ENCODE data around the gene SPDYE9. TPM values are rescaled to one million over a fixed set of nuclear protein-coding genes. Genes with fewer than 3 reads are reported as not detected.
"Not testable (repeated sequence)": the region's sequence is repeated elsewhere in the genome, so short reads cannot be mapped to it uniquely, and the experiment has no call there.

The SPDYE9 gene, protein sequence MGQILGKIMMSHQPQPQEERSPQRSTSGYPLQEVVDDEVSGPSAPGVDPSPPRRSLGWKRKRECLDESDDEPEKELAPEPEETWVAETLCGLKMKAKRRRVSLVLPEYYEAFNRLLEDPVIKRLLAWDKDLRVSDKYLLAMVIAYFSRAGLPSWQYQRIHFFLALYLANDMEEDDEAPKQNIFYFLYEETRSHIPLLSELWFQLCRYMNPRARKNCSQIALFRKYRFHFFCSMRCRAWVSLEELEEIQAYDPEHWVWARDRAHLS
- polyA plus RNA-seq: not detected

DNA sequence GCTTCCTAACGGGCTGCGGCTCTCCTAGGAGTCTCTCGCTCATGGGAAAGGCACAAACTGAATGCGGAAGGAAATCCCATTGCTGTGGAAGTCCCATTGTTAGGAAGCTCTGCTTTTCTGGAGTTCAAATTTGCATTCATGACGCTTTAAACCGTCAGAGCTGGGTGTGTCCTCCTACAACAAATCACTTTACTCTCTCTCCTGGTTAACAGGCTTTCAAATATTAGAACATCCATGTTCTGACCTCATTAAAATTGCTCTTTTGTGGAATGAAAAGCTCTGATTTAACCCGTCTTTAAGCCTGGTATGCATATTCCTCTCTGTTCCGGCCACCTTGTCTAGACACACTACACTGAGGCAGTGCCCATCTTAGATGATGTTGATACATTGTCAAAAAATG is at the start of gene SPDYE9:
Gene SPDYE9 (minus strand): TSS at position 101 of the 400 bp plus-strand sequence. CDS start 1,800 bp downstream, outside the sequence.
- no CpG with 5 or more reads among the region's 8 CpGs for WGBS, 3 donors
- H3K27ac ChIP-seq (ENCODE audit: low read depth, low read length): not testable (repeated sequence)

DNA sequence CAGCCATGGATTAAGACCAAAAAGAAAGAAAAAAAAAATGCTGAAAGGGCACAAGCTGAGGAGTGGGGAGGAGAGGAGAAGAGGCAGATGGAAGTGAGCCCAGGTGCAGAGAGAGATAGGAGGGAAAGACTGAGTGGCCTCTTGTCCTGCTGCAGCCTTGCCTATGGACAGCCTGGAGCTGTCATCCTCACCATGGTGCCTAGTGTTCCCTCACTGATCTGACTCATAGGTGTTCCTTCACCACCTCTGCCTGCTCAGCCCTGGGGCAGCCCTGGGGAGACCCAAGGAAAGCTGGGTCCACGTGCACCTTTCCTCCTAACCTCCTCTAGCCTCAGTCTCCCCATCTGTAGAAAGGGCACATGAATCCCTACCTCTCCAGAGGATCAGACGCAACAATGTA is 49.0 kb upstream of the SPDYE9 start:
- H3K27ac ChIP-seq (ENCODE audit: low read depth, low read length): not testable (repeated sequence)
- no CpG with 5 or more reads among the region's 2 CpGs for WGBS, 3 donors

DNA sequence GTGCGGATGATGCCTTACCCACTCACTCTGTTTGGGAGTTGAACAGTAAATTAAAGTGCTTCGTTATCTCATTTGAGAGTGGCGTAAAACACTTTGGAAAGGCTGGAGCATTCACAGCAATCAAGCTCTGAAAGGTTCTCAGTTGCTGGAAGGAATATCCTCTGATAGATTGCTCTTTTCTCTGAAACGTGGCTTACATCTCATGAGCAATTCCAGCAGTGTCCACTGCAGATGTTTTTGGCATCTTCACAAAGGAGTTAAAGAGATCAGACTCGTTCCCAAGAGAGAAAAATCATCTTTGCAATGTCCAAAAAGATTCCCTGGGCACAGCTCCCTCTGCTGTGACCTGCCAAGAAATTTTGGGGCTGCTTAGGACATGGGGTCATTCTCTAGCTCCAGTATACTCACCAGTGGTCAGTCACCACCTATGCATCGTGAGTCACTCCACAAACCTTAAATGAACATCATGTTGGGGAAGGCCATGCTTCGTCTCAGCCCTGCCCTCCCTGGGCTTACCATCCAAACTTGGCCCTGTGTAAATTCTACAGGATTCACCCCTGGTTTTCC is 46.9 kb upstream of the SPDYE9 start:
- WGBS, 3 donors: 71 to 83% (median 77%) methylated on average over 2 to 3 of the region's 7 CpGs
- not testable (repeated sequence) for H3K27ac ChIP-seq (ENCODE audit: low read depth, low read length)

DNA sequence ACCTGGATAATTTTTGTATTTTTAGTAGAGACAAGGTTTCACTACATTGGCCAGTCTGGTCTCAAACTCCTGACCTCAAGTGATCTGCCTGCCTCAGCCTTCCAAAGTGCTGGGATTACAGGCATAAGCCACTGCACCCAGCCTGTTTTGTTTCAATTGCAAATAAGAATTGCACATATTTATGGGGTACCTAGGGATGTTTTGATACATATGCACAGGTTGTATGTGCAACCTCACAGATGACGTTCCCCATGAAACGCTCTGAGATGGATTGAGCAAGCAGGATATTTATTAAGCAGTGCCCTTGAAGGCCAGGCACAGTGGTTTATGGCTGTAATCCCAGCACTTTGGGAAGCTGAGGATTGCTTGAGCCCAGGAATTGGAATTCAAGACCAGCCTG is 44.8 kb upstream of the SPDYE9 start:
- WGBS, 3 donors: no CpG with 5 or more reads among the region's 2 CpGs

DNA sequence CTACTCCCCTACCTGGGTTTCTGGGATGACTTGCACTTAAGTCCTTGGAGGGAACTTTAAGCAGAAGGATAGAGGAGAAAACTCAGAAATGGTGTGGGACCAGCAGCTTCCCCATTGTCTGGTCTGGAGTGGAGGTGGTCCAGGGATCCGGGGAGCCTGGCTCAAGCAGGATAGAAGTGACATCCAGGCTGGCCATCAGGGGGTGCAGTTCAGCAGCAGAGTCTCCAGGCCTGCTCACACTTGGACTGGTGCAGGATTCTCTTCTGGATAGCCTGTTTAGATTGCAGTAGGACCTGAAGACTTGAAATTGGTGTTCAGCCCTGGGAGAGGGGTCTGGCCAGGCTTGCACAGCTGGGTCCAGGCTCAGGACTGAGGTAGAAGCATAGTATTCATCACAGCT is 38.3 kb upstream of the SPDYE9 start:
- H3K27ac ChIP-seq (ENCODE audit: low read depth, low read length): not testable (repeated sequence)
- WGBS, 3 donors: no CpG with 5 or more reads among the region's 1 CpG

More for the DNA sequence above, 44.8 kb upstream of the SPDYE9 start:
- H3K27ac ChIP-seq (ENCODE audit: low read depth, low read length): not testable (repeated sequence)

DNA sequence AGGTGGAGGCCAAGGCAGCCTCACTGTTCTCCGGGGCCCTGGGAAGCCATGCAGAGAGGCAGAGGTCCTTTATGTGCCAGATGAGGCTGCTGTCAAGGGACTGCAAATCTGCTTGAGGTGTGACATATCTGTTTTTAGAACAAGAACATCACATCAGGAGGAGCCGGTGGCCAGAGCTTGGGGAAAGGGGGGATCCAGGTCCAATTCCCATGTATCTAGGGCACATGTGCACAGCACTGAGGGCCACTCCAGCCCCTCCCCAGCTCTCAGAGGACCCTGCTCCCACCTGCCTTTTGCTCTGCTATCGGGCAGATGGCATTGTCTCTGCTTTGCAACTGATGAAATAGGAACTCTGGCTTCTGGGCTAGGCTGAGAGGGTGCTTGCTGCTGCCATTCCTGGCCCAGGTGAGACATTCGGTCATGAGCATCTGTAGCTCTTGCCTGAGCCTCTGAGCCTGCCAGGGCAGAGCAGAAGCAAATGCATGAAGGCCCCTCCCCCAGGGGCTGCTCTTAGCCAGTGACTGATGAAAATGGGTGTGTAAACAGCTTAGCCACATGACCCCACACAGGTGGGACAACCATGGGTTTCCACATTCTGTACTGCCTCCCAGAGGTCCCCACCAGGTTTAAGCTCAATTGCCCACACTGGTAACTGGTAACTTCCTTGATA is 37.1 kb upstream of the SPDYE9 start:
- not testable (repeated sequence) for H3K27ac ChIP-seq (ENCODE audit: low read depth, low read length)
- 87 to 90% (median 90%) methylated on average over 2 of the region's 4 CpGs for WGBS, 3 donors

DNA sequence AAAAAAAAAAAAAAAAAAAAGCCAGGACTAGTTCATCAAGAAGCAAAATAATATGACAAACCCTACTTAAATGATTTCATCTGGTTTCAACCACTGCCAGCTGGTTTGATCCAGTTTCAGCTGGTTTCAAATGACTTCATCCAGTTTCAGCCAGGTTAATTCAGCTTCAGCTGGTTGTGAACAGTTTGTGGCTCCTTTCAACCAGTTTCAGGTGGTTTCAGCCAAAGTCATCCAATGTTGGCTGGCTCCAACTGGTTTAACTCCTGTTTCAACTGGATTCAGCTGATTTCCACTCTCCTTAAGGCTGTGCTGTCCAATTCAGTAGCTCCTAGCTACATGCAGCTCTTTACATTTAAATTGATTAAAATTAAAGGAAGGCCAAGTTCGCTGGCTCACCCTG is 32.3 kb upstream of the SPDYE9 start:
- WGBS, 3 donors: no CpG with 5 or more reads among the region's 1 CpG
- H3K27ac ChIP-seq (ENCODE audit: low read depth, low read length): not testable (repeated sequence)

DNA sequence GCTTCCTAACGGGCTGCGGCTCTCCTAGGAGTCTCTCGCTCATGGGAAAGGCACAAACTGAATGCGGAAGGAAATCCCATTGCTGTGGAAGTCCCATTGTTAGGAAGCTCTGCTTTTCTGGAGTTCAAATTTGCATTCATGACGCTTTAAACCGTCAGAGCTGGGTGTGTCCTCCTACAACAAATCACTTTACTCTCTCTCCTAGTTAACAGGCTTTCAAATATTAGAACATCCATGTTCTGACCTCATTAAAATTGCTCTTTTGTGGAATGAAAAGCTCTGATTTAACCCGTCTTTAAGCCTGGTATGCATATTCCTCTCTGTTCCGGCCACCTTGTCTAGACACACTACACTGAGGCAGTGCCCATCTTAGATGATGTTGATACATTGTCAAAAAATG is 28.0 kb downstream of the SPDYE9 start, which contains the start of gene SPDYE11:
Gene SPDYE11 (minus strand): TSS at position 101 of the 400 bp plus-strand sequence. CDS start 1,800 bp downstream, outside the sequence.
- H3K27ac ChIP-seq (ENCODE audit: low read depth, low read length): not testable (repeated sequence)
- WGBS, 3 donors: no CpG with 5 or more reads among the region's 8 CpGs

DNA sequence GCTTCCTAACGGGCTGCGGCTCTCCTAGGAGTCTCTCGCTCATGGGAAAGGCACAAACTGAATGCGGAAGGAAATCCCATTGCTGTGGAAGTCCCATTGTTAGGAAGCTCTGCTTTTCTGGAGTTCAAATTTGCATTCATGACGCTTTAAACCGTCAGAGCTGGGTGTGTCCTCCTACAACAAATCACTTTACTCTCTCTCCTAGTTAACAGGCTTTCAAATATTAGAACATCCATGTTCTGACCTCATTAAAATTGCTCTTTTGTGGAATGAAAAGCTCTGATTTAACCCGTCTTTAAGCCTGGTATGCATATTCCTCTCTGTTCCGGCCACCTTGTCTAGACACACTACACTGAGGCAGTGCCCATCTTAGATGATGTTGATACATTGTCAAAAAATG is 56.2 kb downstream of the SPDYE9 start, which contains the start of gene SPDYE8:
Gene SPDYE8 (minus strand): TSS at position 101 of the 400 bp plus-strand sequence. CDS start 1,800 bp downstream, outside the sequence.
- H3K27ac ChIP-seq (ENCODE audit: low read depth, low read length): not testable (repeated sequence)
- no CpG with 5 or more reads among the region's 8 CpGs for WGBS, 3 donors

Other genes with a start within 250 kb of the SPDYE9 start
- 10 to 100 TPM in 2 of 3 donors, 1 to 10 TPM in 1; 9.6 to 31.3 (median 17.2) TPM for gene POM121, start 160.9 kb downstream of the SPDYE9 start, polyA plus RNA-seq
- gene TRIM74, start 116.6 kb downstream of the SPDYE9 start, polyA plus RNA-seq: 1 to 10 TPM in 1 of 3 donors, under 1 TPM in 1, not detected in 1; 0.30 to 1.0 TPM
- not detected for gene SPDYE8, start 56.3 kb downstream of the SPDYE9 start, polyA plus RNA-seq
- not detected for gene SPDYE11, start 28.1 kb downstream of the SPDYE9 start, polyA plus RNA-seq
- gene NSUN5, start 222.8 kb upstream of the SPDYE9 start, polyA plus RNA-seq: 10 to 100 TPM; 11.4 to 27.5 (median 23.0) TPM
- 10 to 100 TPM in 1 of 3 donors, 1 to 10 TPM in 2; 1.2 to 13.8 (median 4.1) TPM for gene TRIM50, start 242.0 kb upstream of the SPDYE9 start, polyA plus RNA-seq
- gene FKBP6, start 242.1 kb upstream of the SPDYE9 start, polyA plus RNA-seq: under 1 TPM in 1 of 3 donors, not detected in 2; 0.03 TPM

Measured in adipose tissue (tissue), 3 donors.